ENCODE data around the gene HNRNPUL2.
"Not testable (repeated sequence)": the region's sequence is repeated elsewhere in the genome, so short reads cannot be mapped to it uniquely, and the experiment has no call there.

Gene HNRNPUL2

DNA sequence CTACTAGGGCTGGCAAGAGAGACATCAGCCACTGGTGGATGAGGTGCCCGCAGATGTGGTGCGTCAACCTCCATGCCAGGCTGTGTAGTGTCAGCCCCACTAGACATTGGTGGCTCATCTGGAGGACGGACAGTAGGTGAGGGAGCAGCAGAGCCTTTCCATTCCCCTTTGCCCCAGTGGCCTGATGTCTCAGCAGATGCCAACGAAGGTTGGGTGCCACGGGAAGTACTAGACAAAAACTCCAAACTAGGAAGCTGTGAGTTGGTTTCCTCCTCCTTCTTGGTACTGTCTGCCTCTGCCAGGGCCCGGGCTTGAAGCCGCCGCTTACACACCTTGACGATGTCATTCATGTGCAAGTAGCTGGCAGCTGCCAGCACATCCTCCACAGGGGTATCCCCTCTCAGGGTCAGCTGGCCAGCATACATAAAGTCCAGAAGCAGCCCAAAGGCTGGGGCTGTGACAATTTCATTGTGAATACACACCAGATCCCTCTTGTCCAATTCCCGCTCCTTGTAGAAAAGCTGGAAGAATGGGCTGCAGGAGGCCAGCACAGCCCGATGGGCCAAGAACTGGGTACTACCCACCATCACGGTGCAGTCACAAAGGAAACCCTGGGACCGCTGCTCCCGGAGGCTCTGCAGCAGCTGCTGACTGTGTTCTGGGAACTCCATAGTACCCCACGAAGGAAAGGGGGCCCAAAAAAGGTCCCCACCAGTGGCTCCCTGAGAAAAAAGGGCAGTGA is 25.9 kb upstream of the HNRNPUL2 start:
- H3K4me3 ChIP-seq (ENCODE audit: insufficient read depth, low read depth, low read length): peak overlapping the region; percentile 92
- peaks cover 6% of the 10 kb centered on the region for H3K36me3 ChIP-seq (ENCODE audit: control insufficient read depth, insufficient read depth, low read length)
- peaks cover 6% of the 10 kb centered on the region for H3K4me1 ChIP-seq (ENCODE audit: control insufficient read depth, insufficient read depth, low read length)
- WGBS, 2 experiments: 90% methylated on average over 15 of the region's 15 CpGs
- peak overlapping the region; percentile 16 for H3K27ac ChIP-seq (ENCODE audit: insufficient read depth, low read depth, low read length, poor library complexity, severe bottlenecking)
- H3K9me3 ChIP-seq (ENCODE audit: control insufficient read depth, low read length): no peaks in the 10 kb centered on the region
- no peaks in the 10 kb centered on the region for H3K27me3 ChIP-seq (ENCODE audit: control insufficient read depth, insufficient read depth, low read length, poor library complexity, severe bottlenecking)

DNA sequence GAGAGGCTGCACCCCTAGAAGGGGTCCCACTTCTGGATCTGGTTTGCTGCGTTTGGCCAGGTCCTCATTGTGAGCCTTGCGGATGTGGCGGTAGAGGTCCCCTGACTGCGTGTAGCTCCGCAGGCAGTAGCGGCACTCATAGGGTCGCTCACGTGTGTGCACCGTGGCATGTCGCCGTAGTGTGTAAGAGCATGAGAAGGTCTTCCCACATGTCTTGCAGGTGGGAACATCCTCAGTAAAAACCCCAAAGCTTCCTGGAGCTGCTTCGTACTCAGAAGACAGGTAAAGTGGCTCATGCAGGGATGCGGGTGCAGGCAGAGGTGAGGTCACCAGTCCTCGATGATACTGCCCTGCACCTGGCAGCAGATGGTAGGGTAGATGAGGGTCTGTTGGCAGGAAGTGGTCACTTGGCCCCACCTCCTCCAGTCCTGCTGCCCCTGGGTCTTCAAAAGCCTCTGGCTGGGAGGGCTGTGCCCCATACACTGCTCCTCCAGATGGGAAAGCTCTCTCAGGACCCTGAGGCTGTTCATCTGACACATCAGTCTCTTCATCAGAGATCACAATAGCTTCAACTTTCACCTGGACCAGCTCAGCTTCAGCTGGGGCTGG is 25.0 kb upstream of the HNRNPUL2 start:
- Histone ChIP-seq H3K9me3 (ENCODE audit: control insufficient read depth, low read length) (no peaks in the 10 kb centered on the region), H3K36me3 (ENCODE audit: control insufficient read depth, insufficient read depth, low read length) (peaks cover 6% of the 10 kb centered on the region), H3K4me1 (ENCODE audit: control insufficient read depth, insufficient read depth, low read length) (peaks cover 6% of the 10 kb centered on the region), H3K4me3 (ENCODE audit: insufficient read depth, low read depth, low read length) (no peak overlapping the region), H3K27me3 (ENCODE audit: control insufficient read depth, insufficient read depth, low read length, poor library complexity, severe bottlenecking) (no peaks in the 10 kb centered on the region), H3K27ac (ENCODE audit: insufficient read depth, low read depth, low read length, poor library complexity, severe bottlenecking) (no peak overlapping the region)
- 94 to 97% methylated on average over 14 of the region's 14 CpGs for WGBS, 2 experiments

DNA sequence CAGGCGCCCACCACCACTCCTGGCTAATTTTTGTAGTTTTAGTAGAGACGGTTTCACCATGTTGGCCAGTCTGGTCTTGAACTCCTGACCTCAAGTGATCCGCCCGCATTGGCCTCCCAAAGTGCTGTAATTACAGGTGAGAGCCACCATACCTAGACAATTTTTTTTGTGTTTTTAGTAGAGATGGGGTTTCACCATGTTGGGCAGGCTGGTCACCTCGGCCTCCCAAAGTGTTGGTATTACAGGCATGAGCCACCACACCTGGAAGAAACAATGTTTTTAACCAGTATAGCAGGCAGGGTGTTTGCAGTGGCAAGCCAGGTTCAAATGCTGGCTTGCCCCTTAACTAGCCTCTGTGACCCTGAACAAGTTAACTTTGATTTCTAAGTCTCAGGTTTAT is 22.7 kb upstream of the HNRNPUL2 start:
- not testable (repeated sequence) for H3K9me3 ChIP-seq (ENCODE audit: control insufficient read depth, low read length); H3K4me1 ChIP-seq (ENCODE audit: control insufficient read depth, insufficient read depth, low read length); H3K27ac ChIP-seq (ENCODE audit: insufficient read depth, low read depth, low read length, poor library complexity, severe bottlenecking); H3K4me3 ChIP-seq (ENCODE audit: insufficient read depth, low read depth, low read length); H3K27me3 ChIP-seq (ENCODE audit: control insufficient read depth, insufficient read depth, low read length, poor library complexity, severe bottlenecking); H3K36me3 ChIP-seq (ENCODE audit: control insufficient read depth, insufficient read depth, low read length)
- 93 to 94% methylated on average over 5 of the region's 5 CpGs for WGBS, 2 experiments

DNA sequence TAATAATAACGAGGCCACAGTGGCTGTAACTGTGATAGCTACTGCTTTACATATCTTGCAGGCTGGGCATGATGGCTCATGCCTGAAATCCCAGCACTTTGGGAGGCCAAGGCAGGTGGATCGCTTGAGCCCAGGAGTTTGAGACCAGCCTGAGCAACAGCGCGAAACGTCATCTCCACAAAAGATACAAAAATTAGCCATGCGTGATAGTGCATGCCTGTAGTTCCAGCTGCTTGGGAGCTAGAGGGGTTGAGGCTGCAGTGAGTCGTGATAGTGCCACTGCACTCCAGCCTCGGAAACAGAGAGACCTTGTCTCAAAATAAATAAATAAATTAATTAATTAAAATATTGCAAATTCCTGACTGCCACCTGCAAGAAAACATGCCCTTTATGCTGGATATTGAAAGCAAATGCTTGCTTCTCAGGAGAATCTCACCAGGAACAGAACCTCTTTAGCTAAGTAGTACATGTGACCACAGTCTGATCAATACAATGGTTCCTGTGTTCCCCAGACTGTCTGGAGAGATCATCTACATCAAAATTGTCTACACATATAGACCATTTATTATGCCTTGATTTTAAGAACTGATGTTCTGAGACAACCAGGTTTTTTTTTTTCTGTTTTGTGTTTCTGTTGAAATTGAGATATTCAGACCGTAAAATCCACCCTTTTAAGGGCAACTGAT is 20.4 kb upstream of the HNRNPUL2 start:
- WGBS, 2 experiments: 92 to 93% methylated on average over 7 to 9 of the region's 9 CpGs
- Histone ChIP-seq H3K27ac (ENCODE audit: insufficient read depth, low read depth, low read length, poor library complexity, severe bottlenecking) (no peak overlapping the region), H3K9me3 (ENCODE audit: control insufficient read depth, low read length) (no peaks in the 10 kb centered on the region)

DNA sequence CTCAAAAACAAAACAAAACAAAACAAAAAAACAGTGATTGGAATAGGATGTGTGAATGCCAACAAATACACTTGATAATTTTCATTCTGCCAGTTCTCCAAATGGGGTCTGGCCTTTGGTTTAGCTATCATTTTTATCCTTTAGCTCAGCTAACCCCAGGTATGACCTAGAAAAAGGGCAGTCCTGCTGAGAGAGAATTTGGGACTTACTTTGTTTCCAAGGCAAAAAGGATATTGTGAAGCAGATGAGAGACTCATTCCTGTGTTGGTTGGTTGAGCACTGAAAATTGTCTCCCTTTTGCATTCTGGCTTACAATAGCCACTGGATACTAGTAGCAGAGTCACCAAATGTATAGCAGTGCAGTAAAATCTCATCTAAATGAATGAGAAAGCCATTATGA is 9.9 kb upstream of the HNRNPUL2 start:
- Histone ChIP-seq H3K9me3 (ENCODE audit: control insufficient read depth, low read length) (no peaks in the 10 kb centered on the region), H3K4me1 (ENCODE audit: control insufficient read depth, insufficient read depth, low read length) (no peaks in the 10 kb centered on the region), H3K36me3 (ENCODE audit: control insufficient read depth, insufficient read depth, low read length) (peaks cover 31% of the 10 kb centered on the region), H3K4me3 (ENCODE audit: insufficient read depth, low read depth, low read length) (no peak overlapping the region), H3K27me3 (ENCODE audit: control insufficient read depth, insufficient read depth, low read length, poor library complexity, severe bottlenecking) (no peaks in the 10 kb centered on the region), H3K27ac (ENCODE audit: insufficient read depth, low read depth, low read length, poor library complexity, severe bottlenecking) (no peak overlapping the region)

More for the DNA sequence above, 20.4 kb upstream of the HNRNPUL2 start:
- Histone ChIP-seq H3K4me3 (ENCODE audit: insufficient read depth, low read depth, low read length) (no peak overlapping the region), H3K27me3 (ENCODE audit: control insufficient read depth, insufficient read depth, low read length, poor library complexity, severe bottlenecking) (no peaks in the 10 kb centered on the region), H3K4me1 (ENCODE audit: control insufficient read depth, insufficient read depth, low read length) (no peaks in the 10 kb centered on the region), H3K36me3 (ENCODE audit: control insufficient read depth, insufficient read depth, low read length) (peaks cover 5% of the 10 kb centered on the region)

DNA sequence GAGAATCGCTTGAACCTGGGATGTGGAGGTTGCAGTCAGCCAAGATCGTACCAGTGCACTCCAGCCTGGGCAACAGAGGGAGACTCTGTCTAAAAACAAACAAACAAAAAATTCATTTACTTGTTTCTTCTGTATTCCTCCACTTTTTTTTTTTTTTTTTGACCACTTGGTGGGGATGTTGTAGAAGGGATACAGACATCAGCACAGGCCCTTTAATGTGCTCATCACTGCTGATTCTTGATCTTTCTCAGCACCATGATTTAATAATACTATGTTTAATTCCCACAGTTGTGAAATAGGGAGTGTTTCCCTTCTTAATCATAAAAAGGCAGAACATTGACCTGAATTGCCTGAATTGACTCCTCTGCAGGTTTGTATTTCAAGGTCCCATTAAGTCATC is 5.6 kb upstream of the HNRNPUL2 start:
- no peak overlapping the region for H3K27ac ChIP-seq (ENCODE audit: insufficient read depth, low read depth, low read length, poor library complexity, severe bottlenecking)
- H3K4me1 ChIP-seq (ENCODE audit: control insufficient read depth, insufficient read depth, low read length): peaks cover 5% of the 10 kb centered on the region
- H3K36me3 ChIP-seq (ENCODE audit: control insufficient read depth, insufficient read depth, low read length): peaks cover 21% of the 10 kb centered on the region
- H3K9me3 ChIP-seq (ENCODE audit: control insufficient read depth, low read length): no peaks in the 10 kb centered on the region
- no peak overlapping the region for H3K4me3 ChIP-seq (ENCODE audit: insufficient read depth, low read depth, low read length)
- no peaks in the 10 kb centered on the region for H3K27me3 ChIP-seq (ENCODE audit: control insufficient read depth, insufficient read depth, low read length, poor library complexity, severe bottlenecking)
- WGBS, 2 experiments: 86 to 93% methylated on average over 2 of the region's 2 CpGs

DNA sequence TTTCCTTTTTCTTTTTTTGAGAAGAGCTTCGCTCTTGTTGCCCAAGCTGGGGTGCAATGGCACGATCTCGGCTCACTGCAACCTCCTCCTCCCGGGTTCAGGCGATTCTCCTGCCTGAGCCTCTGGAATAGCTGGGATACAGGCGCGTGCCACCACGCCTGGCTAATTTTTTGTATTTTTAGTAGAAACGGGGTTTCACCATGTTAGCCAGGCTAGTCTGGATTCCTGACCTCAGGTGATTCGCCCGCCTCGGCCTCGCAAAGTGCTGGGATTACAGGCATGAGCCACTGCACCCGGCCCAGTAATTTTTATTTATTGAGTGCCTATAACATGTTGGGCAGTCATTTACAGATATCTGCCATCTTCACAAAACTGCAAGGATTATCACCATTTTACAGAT is 2.8 kb upstream of the HNRNPUL2 start:
- H3K36me3 ChIP-seq (ENCODE audit: control insufficient read depth, insufficient read depth, low read length): peaks cover 16% of the 10 kb centered on the region
- not testable (repeated sequence) for H3K9me3 ChIP-seq (ENCODE audit: control insufficient read depth, low read length); H3K27me3 ChIP-seq (ENCODE audit: control insufficient read depth, insufficient read depth, low read length, poor library complexity, severe bottlenecking); H3K4me1 ChIP-seq (ENCODE audit: control insufficient read depth, insufficient read depth, low read length); H3K4me3 ChIP-seq (ENCODE audit: insufficient read depth, low read depth, low read length); H3K27ac ChIP-seq (ENCODE audit: insufficient read depth, low read depth, low read length, poor library complexity, severe bottlenecking)
- 93% methylated on average over 14 of the region's 14 CpGs for WGBS, 2 experiments

DNA sequence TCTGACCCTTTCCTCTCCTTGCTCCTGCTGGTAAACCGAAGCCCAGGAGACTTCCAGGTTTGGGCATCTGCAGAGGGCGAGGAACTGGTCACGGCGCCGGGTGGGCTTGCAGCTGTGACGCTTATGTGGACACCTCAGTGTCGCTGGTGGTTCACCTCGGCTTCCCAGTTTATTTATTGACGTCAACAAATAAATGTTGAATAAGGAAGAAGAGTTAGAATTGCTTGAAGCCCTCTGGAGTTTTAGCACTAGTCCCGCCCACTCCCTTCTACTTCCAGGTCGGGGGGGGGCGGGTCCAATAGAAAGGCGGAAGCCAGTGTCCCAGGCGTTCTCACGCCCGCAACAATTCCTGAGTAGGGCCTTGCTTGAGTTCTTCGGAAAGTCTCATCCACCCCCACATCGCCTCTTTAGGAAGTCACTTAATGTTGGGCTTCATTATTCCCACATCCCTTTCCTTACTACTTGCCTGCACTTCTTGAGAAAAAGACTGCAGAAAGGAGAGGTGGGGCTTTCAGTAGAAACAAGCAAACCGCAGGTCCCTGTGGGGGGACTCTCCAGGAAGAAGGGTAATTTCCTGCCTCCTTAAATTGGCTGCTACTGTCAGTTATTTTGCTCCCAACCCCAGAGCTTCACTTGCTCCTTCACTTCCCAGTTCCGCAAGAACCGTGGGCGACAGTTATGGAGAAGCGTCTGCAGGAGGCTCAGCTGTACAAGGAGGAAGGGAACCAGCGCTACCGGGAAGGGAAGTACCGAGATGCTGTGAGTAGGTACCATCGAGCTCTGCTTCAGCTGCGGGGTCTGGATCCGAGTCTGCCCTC is 1.1 kb upstream of the HNRNPUL2 start, which contains the start of gene TTC9C:
Gene TTC9C, plus strand, starts transcription at position 316 of the 818 bp plus-strand sequence. Its CDS starts 363 bp downstream, at position 679.
- peak within 1 kb of the TSS; percentile 90 for H3K4me3 ChIP-seq (ENCODE audit: insufficient read depth, low read depth, low read length)
- WGBS, 2 experiments: 0% methylated on average over 29 of the region's 29 CpGs
- peak within 1 kb of the TSS; percentile 95 for H3K27ac ChIP-seq (ENCODE audit: insufficient read depth, low read depth, low read length, poor library complexity, severe bottlenecking)
- H3K4me1 ChIP-seq (ENCODE audit: control insufficient read depth, insufficient read depth, low read length): peaks cover 18% of the 10 kb centered on the region
- H3K9me3 ChIP-seq (ENCODE audit: control insufficient read depth, low read length): no peaks in the 10 kb centered on the region
- peaks cover 20% of the 10 kb centered on the region for H3K36me3 ChIP-seq (ENCODE audit: control insufficient read depth, insufficient read depth, low read length)
- no peaks in the 10 kb centered on the region for H3K27me3 ChIP-seq (ENCODE audit: control insufficient read depth, insufficient read depth, low read length, poor library complexity, severe bottlenecking)

DNA sequence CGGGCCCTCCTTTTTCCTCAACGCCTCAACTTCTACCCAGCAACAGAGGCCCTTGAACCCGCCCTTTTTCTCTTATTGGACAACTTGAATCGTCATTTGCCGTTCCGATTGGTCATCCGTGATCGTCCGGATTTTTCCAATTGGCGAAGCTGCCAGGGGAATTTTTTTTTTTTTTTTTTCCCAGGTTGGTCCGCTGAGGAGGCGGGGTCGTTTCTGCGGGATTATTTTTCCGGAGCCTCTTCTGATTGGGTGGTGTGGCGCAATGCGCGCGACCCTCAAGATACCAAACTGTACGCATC is 564 bp upstream of the HNRNPUL2 start:
- Histone ChIP-seq H3K27me3 (ENCODE audit: control insufficient read depth, insufficient read depth, low read length, poor library complexity, severe bottlenecking) (no peaks in the 10 kb centered on the region), H3K9me3 (ENCODE audit: control insufficient read depth, low read length) (no peaks in the 10 kb centered on the region), H3K4me3 (ENCODE audit: insufficient read depth, low read depth, low read length) (peak overlapping the region; percentile 90), H3K4me1 (ENCODE audit: control insufficient read depth, insufficient read depth, low read length) (peaks cover 18% of the 10 kb centered on the region), H3K27ac (ENCODE audit: insufficient read depth, low read depth, low read length, poor library complexity, severe bottlenecking) (peak overlapping the region; percentile 95), H3K36me3 (ENCODE audit: control insufficient read depth, insufficient read depth, low read length) (peaks cover 21% of the 10 kb centered on the region)
- WGBS, 2 experiments: 0% methylated on average over 20 of the region's 20 CpGs

DNA sequence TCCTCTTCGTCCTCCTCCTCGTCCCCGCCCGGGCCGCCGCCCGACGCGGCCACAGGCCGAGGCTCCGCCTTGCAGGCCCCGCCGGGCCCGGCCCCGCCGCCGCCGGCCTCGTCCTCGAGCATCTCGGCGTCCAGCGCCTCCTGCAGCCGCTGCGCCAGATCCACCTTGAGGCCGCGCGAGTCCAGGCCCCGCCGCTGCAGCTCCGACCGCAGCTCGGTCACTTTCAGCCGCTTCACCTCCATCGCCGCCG is 417 bp downstream of the HNRNPUL2 start:
- 0% methylated on average over 37 of the region's 37 CpGs for WGBS, 2 experiments
- Histone ChIP-seq H3K4me3 (ENCODE audit: insufficient read depth, low read depth, low read length) (peak overlapping the region; percentile 90), H3K27ac (ENCODE audit: insufficient read depth, low read depth, low read length, poor library complexity, severe bottlenecking) (peak overlapping the region; percentile 95)

More for the DNA sequence above, 417 bp downstream of the HNRNPUL2 start:
- Histone ChIP-seq H3K36me3 (ENCODE audit: control insufficient read depth, insufficient read depth, low read length) (peaks cover 31% of the 10 kb centered on the region), H3K9me3 (ENCODE audit: control insufficient read depth, low read length) (no peaks in the 10 kb centered on the region), H3K4me1 (ENCODE audit: control insufficient read depth, insufficient read depth, low read length) (peaks cover 18% of the 10 kb centered on the region), H3K27me3 (ENCODE audit: control insufficient read depth, insufficient read depth, low read length, poor library complexity, severe bottlenecking) (no peaks in the 10 kb centered on the region)
